Liver (tissue), 9 donors: ENCODE results near the gene DGCR2. TPM values are rescaled to one million over a fixed set of nuclear protein-coding genes. Genes with fewer than 3 reads are reported as not detected.

Experiments
- DNase-seq: peaks from one replicate; pipeline ENCODE4 v3.0.0-alpha.2; 2017; ENCODE audit warnings: low spot score
- H3K27ac ChIP-seq, 2 donors: one replicate each; pipeline ENCODE4 v1.7.0; 2013; ENCODE audit warnings: inconsistent platforms in 2 of 2, low read length in 2 of 2, control low read depth in 1 of 2, low read depth in 1 of 2, mild to moderate bottlenecking in 1 of 2
- H3K27me3 ChIP-seq, 4 donors: one replicate each; pipeline versions ENCODE4 v1.6.1 to v1.7.0; 2013; ENCODE audit warnings: low read length in 3 of 4, inconsistent platforms in 1 of 4, mild to moderate bottlenecking in 1 of 4, moderate library complexity in 1 of 4; ENCODE audit not compliant: control insufficient read depth in 4 of 4, insufficient read depth in 4 of 4
- H3K36me3 ChIP-seq, 4 donors: one replicate each; pipeline versions ENCODE4 v1.6.1 to v1.7.0; 2013; ENCODE audit warnings: low read length in 3 of 4, mild to moderate bottlenecking in 3 of 4, low read depth in 1 of 4, moderate library complexity in 1 of 4; ENCODE audit not compliant: control insufficient read depth in 4 of 4, insufficient read depth in 3 of 4
- H3K4me1 ChIP-seq, 4 donors: one replicate each; pipeline versions ENCODE4 v1.6.1 to v1.7.0; 2013; ENCODE audit warnings: low read length in 3 of 4, mild to moderate bottlenecking in 3 of 4, moderate library complexity in 1 of 4; ENCODE audit not compliant: control insufficient read depth in 4 of 4, insufficient read depth in 4 of 4
- H3K4me3 ChIP-seq, 3 donors: one replicate each; pipeline versions ENCODE4 v1.6.1 to v1.7.0; 2013; ENCODE audit warnings: low read length in 3 of 3, control low read depth in 1 of 3, low read depth in 1 of 3, mild to moderate bottlenecking in 1 of 3
- H3K9ac ChIP-seq, 2 donors: one replicate each; pipeline ENCODE4 v1.7.0; 2013; ENCODE audit warnings: low read length in 2 of 2, mild to moderate bottlenecking in 2 of 2, moderate library complexity in 2 of 2, control low read depth in 1 of 2, low read depth in 1 of 2
- H3K9me3 ChIP-seq, 4 donors: one replicate each; pipeline versions ENCODE4 v1.6.1 to v1.7.0; 2013; ENCODE audit warnings: low read length in 3 of 4; ENCODE audit not compliant: control insufficient read depth in 4 of 4
- EGR1 ChIP-seq, 2 donors: IDR thresholded peaks; 2 replicates each; pipeline ENCODE4 v1.6.1; 2016 to 2018; ENCODE audit warnings: antibody characterized with exemption in 2 of 2, low read depth in 2 of 2
- FOXA1 ChIP-seq: IDR thresholded peaks from 2 replicates; pipeline ENCODE4 v1.6.1; 2016; ENCODE audit warnings: antibody characterized with exemption
- JUND ChIP-seq, 2 donors: IDR thresholded peaks; 2 replicates each; pipeline ENCODE4 v1.6.1; 2016; ENCODE audit warnings: antibody characterized with exemption in 2 of 2
- MAX ChIP-seq: IDR thresholded peaks from 2 replicates; pipeline ENCODE4 v1.6.1; 2016; ENCODE audit warnings: antibody characterized with exemption
- WGBS: extraction: QIAGEN DNeasy Blood & Tissue Kit; methylation state at CpG from one replicate; pipeline ENCODE4 v1.1.7; 2013; 5-methylcytosine and 5-hydroxymethylcytosine counted together
- polyA plus RNA-seq, 2 donors: library from polyadenylated mRNA; stranded (reverse) in 1 of 2; unstranded in 1 of 2; fragments of 200-250 nt in 1 of 2; fragments of >200 nt in 1 of 2; fragmentation: Nextera tagmentation in 1 of 2; extraction: Ambion mirVana in 1 of 2; gene quantifications; one replicate each; pipeline versions ENCODE4 v1.2.1 to v1.2.3, GENCODE V29; 2013 to 2015
- total RNA-seq, 2 donors: library from RNA; depleted of rRNA; stranded (reverse); fragments of >200 nt; gene quantifications; one replicate each; pipeline ENCODE4 v1.2.3, GENCODE V29; 2014
- TF ChIP-seq, protein P1 (sequence below): IDR thresholded peaks from 2 replicates; pipeline ENCODE4 v1.6.1; 2016; ENCODE audit warnings: antibody characterized with exemption
- TF ChIP-seq, protein P2 (sequence below): fragments of 150-350 bp; IDR thresholded peaks from 2 replicates; pipeline ENCODE4 v1.5.1; 2017; ENCODE audit warnings: improper control_type of control experiment, low read depth, low read length; ENCODE audit not compliant: missing input control
- TF ChIP-seq, protein P3 (sequence below): IDR thresholded peaks from 2 replicates; pipeline ENCODE4 v1.6.1; 2016; ENCODE audit warnings: antibody characterized with exemption
- TF ChIP-seq, protein P4 (sequence below): IDR thresholded peaks from 2 replicates; pipeline ENCODE4 v1.6.1; 2016; ENCODE audit warnings: antibody characterized with exemption, mild to moderate bottlenecking
- donor health status: healthy.
- donor health status: healthy.
- donor health status: healthy.
- donor health status: healthy.
- donor health status: healthy.

Gene DGCR2
- total and polyA plus RNA-seq, 4 donors: 11.2 to 30.0 (median 21.1) TPM

DNA sequence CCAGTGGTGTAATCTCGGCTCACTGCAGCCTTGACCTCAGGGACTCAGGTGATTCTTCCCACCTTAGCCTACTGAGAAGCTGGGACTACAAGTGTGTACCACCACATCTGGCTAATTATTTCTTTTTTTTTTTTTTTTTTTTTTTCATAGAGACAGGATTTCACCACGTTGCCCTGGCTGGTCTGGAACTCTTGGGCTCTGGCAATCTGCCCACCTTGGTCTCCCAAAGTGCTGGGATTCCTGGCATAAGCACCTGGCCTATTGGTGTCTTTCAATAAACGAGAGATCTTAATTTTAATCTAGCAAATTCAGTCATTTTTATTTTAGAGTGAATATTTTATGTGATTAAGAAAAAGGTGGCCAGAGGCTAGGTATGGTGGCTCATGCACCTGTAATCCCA, 40.1 kb downstream of the DGCR2 start:
- no peak for DNase-seq
- peaks cover 2 to 15% (median 9%) of the 10 kb centered on the region in 4 donors for H3K36me3 ChIP-seq
- H3K9ac ChIP-seq: no peak overlapping the region
- H3K4me3 ChIP-seq: no peak overlapping the region
- no peak overlapping the region for H3K27ac ChIP-seq
- H3K4me1 ChIP-seq: peaks cover 2 to 5% (median 4%) of the 10 kb centered on the region in 4 donors
- H3K27me3 ChIP-seq: no peaks in the 10 kb centered on the region
- 55% methylated on average over 3 of the region's 3 CpGs for WGBS
- TF ChIP-seq, protein P1, sequence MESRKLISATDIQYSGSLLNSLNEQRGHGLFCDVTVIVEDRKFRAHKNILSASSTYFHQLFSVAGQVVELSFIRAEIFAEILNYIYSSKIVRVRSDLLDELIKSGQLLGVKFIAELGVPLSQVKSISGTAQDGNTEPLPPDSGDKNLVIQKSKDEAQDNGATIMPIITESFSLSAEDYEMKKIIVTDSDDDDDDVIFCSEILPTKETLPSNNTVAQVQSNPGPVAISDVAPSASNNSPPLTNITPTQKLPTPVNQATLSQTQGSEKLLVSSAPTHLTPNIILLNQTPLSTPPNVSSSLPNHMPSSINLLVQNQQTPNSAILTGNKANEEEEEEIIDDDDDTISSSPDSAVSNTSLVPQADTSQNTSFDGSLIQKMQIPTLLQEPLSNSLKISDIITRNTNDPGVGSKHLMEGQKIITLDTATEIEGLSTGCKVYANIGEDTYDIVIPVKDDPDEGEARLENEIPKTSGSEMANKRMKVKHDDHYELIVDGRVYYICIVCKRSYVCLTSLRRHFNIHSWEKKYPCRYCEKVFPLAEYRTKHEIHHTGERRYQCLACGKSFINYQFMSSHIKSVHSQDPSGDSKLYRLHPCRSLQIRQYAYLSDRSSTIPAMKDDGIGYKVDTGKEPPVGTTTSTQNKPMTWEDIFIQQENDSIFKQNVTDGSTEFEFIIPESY: no peak
- TF ChIP-seq, protein P2, sequence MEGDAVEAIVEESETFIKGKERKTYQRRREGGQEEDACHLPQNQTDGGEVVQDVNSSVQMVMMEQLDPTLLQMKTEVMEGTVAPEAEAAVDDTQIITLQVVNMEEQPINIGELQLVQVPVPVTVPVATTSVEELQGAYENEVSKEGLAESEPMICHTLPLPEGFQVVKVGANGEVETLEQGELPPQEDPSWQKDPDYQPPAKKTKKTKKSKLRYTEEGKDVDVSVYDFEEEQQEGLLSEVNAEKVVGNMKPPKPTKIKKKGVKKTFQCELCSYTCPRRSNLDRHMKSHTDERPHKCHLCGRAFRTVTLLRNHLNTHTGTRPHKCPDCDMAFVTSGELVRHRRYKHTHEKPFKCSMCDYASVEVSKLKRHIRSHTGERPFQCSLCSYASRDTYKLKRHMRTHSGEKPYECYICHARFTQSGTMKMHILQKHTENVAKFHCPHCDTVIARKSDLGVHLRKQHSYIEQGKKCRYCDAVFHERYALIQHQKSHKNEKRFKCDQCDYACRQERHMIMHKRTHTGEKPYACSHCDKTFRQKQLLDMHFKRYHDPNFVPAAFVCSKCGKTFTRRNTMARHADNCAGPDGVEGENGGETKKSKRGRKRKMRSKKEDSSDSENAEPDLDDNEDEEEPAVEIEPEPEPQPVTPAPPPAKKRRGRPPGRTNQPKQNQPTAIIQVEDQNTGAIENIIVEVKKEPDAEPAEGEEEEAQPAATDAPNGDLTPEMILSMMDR: no peak
- TF ChIP-seq, protein P3, sequence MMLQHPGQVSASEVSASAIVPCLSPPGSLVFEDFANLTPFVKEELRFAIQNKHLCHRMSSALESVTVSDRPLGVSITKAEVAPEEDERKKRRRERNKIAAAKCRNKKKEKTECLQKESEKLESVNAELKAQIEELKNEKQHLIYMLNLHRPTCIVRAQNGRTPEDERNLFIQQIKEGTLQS: no peak
- TF ChIP-seq, protein P4, sequence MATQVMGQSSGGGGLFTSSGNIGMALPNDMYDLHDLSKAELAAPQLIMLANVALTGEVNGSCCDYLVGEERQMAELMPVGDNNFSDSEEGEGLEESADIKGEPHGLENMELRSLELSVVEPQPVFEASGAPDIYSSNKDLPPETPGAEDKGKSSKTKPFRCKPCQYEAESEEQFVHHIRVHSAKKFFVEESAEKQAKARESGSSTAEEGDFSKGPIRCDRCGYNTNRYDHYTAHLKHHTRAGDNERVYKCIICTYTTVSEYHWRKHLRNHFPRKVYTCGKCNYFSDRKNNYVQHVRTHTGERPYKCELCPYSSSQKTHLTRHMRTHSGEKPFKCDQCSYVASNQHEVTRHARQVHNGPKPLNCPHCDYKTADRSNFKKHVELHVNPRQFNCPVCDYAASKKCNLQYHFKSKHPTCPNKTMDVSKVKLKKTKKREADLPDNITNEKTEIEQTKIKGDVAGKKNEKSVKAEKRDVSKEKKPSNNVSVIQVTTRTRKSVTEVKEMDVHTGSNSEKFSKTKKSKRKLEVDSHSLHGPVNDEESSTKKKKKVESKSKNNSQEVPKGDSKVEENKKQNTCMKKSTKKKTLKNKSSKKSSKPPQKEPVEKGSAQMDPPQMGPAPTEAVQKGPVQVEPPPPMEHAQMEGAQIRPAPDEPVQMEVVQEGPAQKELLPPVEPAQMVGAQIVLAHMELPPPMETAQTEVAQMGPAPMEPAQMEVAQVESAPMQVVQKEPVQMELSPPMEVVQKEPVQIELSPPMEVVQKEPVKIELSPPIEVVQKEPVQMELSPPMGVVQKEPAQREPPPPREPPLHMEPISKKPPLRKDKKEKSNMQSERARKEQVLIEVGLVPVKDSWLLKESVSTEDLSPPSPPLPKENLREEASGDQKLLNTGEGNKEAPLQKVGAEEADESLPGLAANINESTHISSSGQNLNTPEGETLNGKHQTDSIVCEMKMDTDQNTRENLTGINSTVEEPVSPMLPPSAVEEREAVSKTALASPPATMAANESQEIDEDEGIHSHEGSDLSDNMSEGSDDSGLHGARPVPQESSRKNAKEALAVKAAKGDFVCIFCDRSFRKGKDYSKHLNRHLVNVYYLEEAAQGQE: no peak
- TF ChIP-seq FOXA1: no peak
- TF ChIP-seq EGR1 (IDR thresholded peaks at IDR 0.05; ENCODE audit: low read depth in 2 of 2): no peak
- no peak for TF ChIP-seq JUND (IDR thresholded peaks at IDR 0.05)
- H3K9me3 ChIP-seq: no peaks in the 10 kb centered on the region

DNA sequence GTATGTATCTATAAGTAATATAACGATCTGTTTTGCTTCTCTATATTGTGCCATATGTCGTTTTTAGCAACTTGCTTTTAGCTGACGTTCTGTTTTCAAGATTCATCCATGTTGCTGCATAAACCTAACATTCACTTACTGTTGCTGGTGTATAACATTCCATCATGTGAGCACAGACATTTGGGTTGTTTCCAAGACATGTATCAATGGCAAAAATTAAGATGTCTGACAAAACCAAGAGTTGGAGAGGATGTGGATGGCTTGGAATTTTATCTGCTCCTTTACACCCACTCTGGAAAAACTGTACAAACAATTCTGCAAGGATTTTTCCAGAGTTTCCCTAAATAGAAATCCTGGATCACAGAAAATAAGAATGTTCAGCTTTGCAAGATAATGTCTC, 40.9 kb downstream of the DGCR2 start:
- DNase-seq: no peak
- H3K4me3 ChIP-seq: no peak overlapping the region
- peaks cover 2 to 9% (median 6%) of the 10 kb centered on the region in 4 donors for H3K36me3 ChIP-seq
- H3K4me1 ChIP-seq: peaks cover 2 to 5% (median 4%) of the 10 kb centered on the region in 4 donors
- no peaks in the 10 kb centered on the region for H3K27me3 ChIP-seq
- no peak overlapping the region for H3K27ac ChIP-seq
- H3K9ac ChIP-seq: no peak overlapping the region
- no peak for TF ChIP-seq MAX
- TF ChIP-seq, protein P3: no peak
- 91% methylated on average over 3 of the region's 3 CpGs for WGBS
- H3K9me3 ChIP-seq: no peaks in the 10 kb centered on the region
